Liver (tissue), 9 donors: ENCODE results near the gene RIBC1. TPM values are rescaled to one million over a fixed set of nuclear protein-coding genes. Genes with fewer than 3 reads are reported as not detected.

Experiments
- DNase-seq: peaks from one replicate; pipeline ENCODE4 v3.0.0-alpha.2; 2017; ENCODE audit warnings: low spot score
- H3K27ac ChIP-seq, 2 donors: one replicate each; pipeline ENCODE4 v1.7.0; 2013; ENCODE audit warnings: inconsistent platforms in 2 of 2, low read length in 2 of 2, control low read depth in 1 of 2, low read depth in 1 of 2, mild to moderate bottlenecking in 1 of 2
- H3K27me3 ChIP-seq, 4 donors: one replicate each; pipeline versions ENCODE4 v1.6.1 to v1.7.0; 2013; ENCODE audit warnings: low read length in 3 of 4, inconsistent platforms in 1 of 4, mild to moderate bottlenecking in 1 of 4, moderate library complexity in 1 of 4; ENCODE audit not compliant: control insufficient read depth in 4 of 4, insufficient read depth in 4 of 4
- H3K36me3 ChIP-seq, 4 donors: one replicate each; pipeline versions ENCODE4 v1.6.1 to v1.7.0; 2013; ENCODE audit warnings: low read length in 3 of 4, mild to moderate bottlenecking in 3 of 4, low read depth in 1 of 4, moderate library complexity in 1 of 4; ENCODE audit not compliant: control insufficient read depth in 4 of 4, insufficient read depth in 3 of 4
- H3K4me1 ChIP-seq, 4 donors: one replicate each; pipeline versions ENCODE4 v1.6.1 to v1.7.0; 2013; ENCODE audit warnings: low read length in 3 of 4, mild to moderate bottlenecking in 3 of 4, moderate library complexity in 1 of 4; ENCODE audit not compliant: control insufficient read depth in 4 of 4, insufficient read depth in 4 of 4
- H3K4me3 ChIP-seq, 3 donors: one replicate each; pipeline versions ENCODE4 v1.6.1 to v1.7.0; 2013; ENCODE audit warnings: low read length in 3 of 3, control low read depth in 1 of 3, low read depth in 1 of 3, mild to moderate bottlenecking in 1 of 3
- H3K9ac ChIP-seq, 2 donors: one replicate each; pipeline ENCODE4 v1.7.0; 2013; ENCODE audit warnings: low read length in 2 of 2, mild to moderate bottlenecking in 2 of 2, moderate library complexity in 2 of 2, control low read depth in 1 of 2, low read depth in 1 of 2
- H3K9me3 ChIP-seq, 4 donors: one replicate each; pipeline versions ENCODE4 v1.6.1 to v1.7.0; 2013; ENCODE audit warnings: low read length in 3 of 4; ENCODE audit not compliant: control insufficient read depth in 4 of 4
- FOXA1 ChIP-seq: IDR thresholded peaks from 2 replicates; pipeline ENCODE4 v1.6.1; 2016; ENCODE audit warnings: antibody characterized with exemption
- FOXA2 ChIP-seq: IDR thresholded peaks from 2 replicates; pipeline ENCODE4 v1.6.1; 2016; ENCODE audit warnings: antibody characterized with exemption
- GABPA ChIP-seq, 2 donors: IDR thresholded peaks in 1 of 2; conservative IDR thresholded peaks in 1 of 2; 2 replicates each; pipeline ENCODE4 v1.6.1; 2016; ENCODE audit warnings: antibody characterized with exemption in 2 of 2, mild to moderate bottlenecking in 1 of 2, moderate library complexity in 1 of 2
- HNF4A ChIP-seq, 2 donors: conservative IDR thresholded peaks; 2 replicates each; pipeline ENCODE4 v1.6.1; 2016; ENCODE audit warnings: antibody characterized with exemption in 2 of 2, mild to moderate bottlenecking in 2 of 2
- HNF4G ChIP-seq: IDR thresholded peaks from 2 replicates; pipeline ENCODE4 v1.6.1; 2016; ENCODE audit warnings: antibody characterized with exemption
- JUND ChIP-seq, 2 donors: IDR thresholded peaks; 2 replicates each; pipeline ENCODE4 v1.6.1; 2016; ENCODE audit warnings: antibody characterized with exemption in 2 of 2
- NR2F2 ChIP-seq: IDR thresholded peaks from 2 replicates; pipeline ENCODE4 v1.6.1; 2016; ENCODE audit warnings: antibody characterized with exemption
- RAD21 ChIP-seq, 2 donors: IDR thresholded peaks; 2 replicates each; pipeline ENCODE4 v1.6.1; 2016; ENCODE audit warnings: antibody characterized with exemption in 2 of 2, mild to moderate bottlenecking in 2 of 2
- REST ChIP-seq: IDR thresholded peaks from 2 replicates; pipeline ENCODE4 v1.6.1; 2016; ENCODE audit warnings: antibody characterized with exemption, mild to moderate bottlenecking
- RXRA ChIP-seq, 2 donors: IDR thresholded peaks; 2 replicates each; pipeline ENCODE4 v1.6.1; 2017 to 2018; ENCODE audit warnings: antibody characterized with exemption in 2 of 2, mild to moderate bottlenecking in 1 of 2
- SP1 ChIP-seq: IDR thresholded peaks from 2 replicates; pipeline ENCODE4 v1.6.1; 2018; ENCODE audit warnings: antibody characterized with exemption, mild to moderate bottlenecking
- TAF1 ChIP-seq: conservative IDR thresholded peaks from 2 replicates; pipeline ENCODE4 v1.6.1; 2016; ENCODE audit warnings: antibody characterized with exemption, mild to moderate bottlenecking
- YY1 ChIP-seq: IDR thresholded peaks from 2 replicates; pipeline ENCODE4 v1.6.1; 2016; ENCODE audit warnings: antibody characterized with exemption, mild to moderate bottlenecking
- ZBTB33 ChIP-seq: IDR thresholded peaks from 2 replicates; pipeline ENCODE4 v1.6.1; 2016; ENCODE audit warnings: antibody characterized with exemption
- WGBS: extraction: QIAGEN DNeasy Blood & Tissue Kit; methylation state at CpG from one replicate; pipeline ENCODE4 v1.1.7; 2013; 5-methylcytosine and 5-hydroxymethylcytosine counted together
- polyA plus RNA-seq, 2 donors: library from polyadenylated mRNA; stranded (reverse) in 1 of 2; unstranded in 1 of 2; fragments of 200-250 nt in 1 of 2; fragments of >200 nt in 1 of 2; fragmentation: Nextera tagmentation in 1 of 2; extraction: Ambion mirVana in 1 of 2; gene quantifications; one replicate each; pipeline versions ENCODE4 v1.2.1 to v1.2.3, GENCODE V29; 2013 to 2015
- total RNA-seq, 2 donors: library from RNA; depleted of rRNA; stranded (reverse); fragments of >200 nt; gene quantifications; one replicate each; pipeline ENCODE4 v1.2.3, GENCODE V29; 2014
- TF ChIP-seq, protein P1 (sequence below): fragments of 150-350 bp; IDR thresholded peaks from 2 replicates; pipeline ENCODE4 v1.5.1; 2017; ENCODE audit warnings: improper control_type of control experiment, low read depth, low read length; ENCODE audit not compliant: missing input control
- TF ChIP-seq, protein P2 (sequence below): IDR thresholded peaks from 2 replicates; pipeline ENCODE4 v1.6.1; 2016; ENCODE audit warnings: antibody characterized with exemption
- TF ChIP-seq, protein P3 (sequence below): IDR thresholded peaks from 2 replicates; pipeline ENCODE4 v1.6.1; 2016; ENCODE audit warnings: antibody characterized with exemption
- donor health status: healthy.
- donor health status: healthy.
- donor health status: healthy.
- donor health status: healthy.
- donor health status: healthy.

The RIBC1 gene
- total and polyA plus RNA-seq, 4 donors = 0.08 to 0.42 (median 0.20) TPM

GRCh38 chrX:53447441-53447840, 24.8 kb downstream of the RIBC1 start:
- Histone ChIP-seq H3K36me3 (no peaks in the 10 kb centered on the region), H3K27me3 (no peaks in the 10 kb centered on the region), H3K9ac (no peak overlapping the region), H3K4me3 (no peak overlapping the region), H3K27ac (no peak overlapping the region), H3K9me3 (no peaks in the 10 kb centered on the region), H3K4me1 (no peaks in the 10 kb centered on the region)
- WGBS = 92% methylated on average over 2 of the region's 2 CpGs
- no peak for TF ChIP-seq SP1
- TF ChIP-seq GABPA (IDR thresholded peaks at IDR 0.05 in 1 of 2, conservative IDR thresholded peaks at IDR 0.05 in 1 of 2) = no peak
- TF ChIP-seq RAD21 (IDR thresholded peaks at IDR 0.05) = no peak
- TF ChIP-seq, protein P1, sequence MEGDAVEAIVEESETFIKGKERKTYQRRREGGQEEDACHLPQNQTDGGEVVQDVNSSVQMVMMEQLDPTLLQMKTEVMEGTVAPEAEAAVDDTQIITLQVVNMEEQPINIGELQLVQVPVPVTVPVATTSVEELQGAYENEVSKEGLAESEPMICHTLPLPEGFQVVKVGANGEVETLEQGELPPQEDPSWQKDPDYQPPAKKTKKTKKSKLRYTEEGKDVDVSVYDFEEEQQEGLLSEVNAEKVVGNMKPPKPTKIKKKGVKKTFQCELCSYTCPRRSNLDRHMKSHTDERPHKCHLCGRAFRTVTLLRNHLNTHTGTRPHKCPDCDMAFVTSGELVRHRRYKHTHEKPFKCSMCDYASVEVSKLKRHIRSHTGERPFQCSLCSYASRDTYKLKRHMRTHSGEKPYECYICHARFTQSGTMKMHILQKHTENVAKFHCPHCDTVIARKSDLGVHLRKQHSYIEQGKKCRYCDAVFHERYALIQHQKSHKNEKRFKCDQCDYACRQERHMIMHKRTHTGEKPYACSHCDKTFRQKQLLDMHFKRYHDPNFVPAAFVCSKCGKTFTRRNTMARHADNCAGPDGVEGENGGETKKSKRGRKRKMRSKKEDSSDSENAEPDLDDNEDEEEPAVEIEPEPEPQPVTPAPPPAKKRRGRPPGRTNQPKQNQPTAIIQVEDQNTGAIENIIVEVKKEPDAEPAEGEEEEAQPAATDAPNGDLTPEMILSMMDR = no peak
- no peak for TF ChIP-seq HNF4A (conservative IDR thresholded peaks at IDR 0.05)
- no peak for TF ChIP-seq FOXA2
- TF ChIP-seq HNF4G = no peak
- no peak for TF ChIP-seq YY1
- TF ChIP-seq RXRA (IDR thresholded peaks at IDR 0.05) = no peak
- TF ChIP-seq, protein P2, sequence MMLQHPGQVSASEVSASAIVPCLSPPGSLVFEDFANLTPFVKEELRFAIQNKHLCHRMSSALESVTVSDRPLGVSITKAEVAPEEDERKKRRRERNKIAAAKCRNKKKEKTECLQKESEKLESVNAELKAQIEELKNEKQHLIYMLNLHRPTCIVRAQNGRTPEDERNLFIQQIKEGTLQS = no peak
- no peak for TF ChIP-seq FOXA1
- TF ChIP-seq, protein P3, sequence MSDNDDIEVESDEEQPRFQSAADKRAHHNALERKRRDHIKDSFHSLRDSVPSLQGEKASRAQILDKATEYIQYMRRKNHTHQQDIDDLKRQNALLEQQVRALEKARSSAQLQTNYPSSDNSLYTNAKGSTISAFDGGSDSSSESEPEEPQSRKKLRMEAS = no peak
- no peak for TF ChIP-seq REST
- no peak for TF ChIP-seq NR2F2
- no peak for TF ChIP-seq JUND (IDR thresholded peaks at IDR 0.05)
- no peak for TF ChIP-seq TAF1
- TF ChIP-seq ZBTB33 = no peak
- DNase-seq = no peak

DNA sequence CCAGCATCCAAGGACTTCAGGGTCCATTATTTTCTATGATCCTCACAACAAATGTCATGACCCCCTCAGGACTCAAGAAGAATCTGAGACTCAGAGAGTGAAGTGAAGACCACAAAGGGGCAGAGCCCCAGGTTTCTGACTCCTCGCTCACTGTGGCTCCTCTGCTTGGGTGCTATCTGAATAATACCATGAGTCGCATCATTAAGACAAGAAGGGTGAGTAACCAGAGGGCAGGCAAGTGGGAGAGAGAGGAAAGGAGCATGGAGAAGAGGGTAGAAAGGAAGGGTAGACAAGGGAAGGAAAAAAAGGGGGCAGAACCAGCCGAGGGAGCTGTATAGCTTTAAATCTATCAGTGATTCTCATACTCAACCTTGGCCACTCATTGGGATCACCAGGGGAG, 27.0 kb downstream of the RIBC1 start:
- 94% methylated on average over 3 of the region's 3 CpGs for WGBS
- Histone ChIP-seq H3K36me3 (no peaks in the 10 kb centered on the region), H3K27me3 (no peaks in the 10 kb centered on the region), H3K27ac (no peak overlapping the region), H3K4me3 (no peak overlapping the region), H3K9ac (no peak overlapping the region), H3K4me1 (no peaks in the 10 kb centered on the region), H3K9me3 (no peaks in the 10 kb centered on the region)
- no peak for DNase-seq
- TF ChIP-seq FOXA2 (no peak), ZBTB33 (no peak), TAF1 (no peak), RAD21 (IDR thresholded peaks at IDR 0.05) (no peak), RXRA (IDR thresholded peaks at IDR 0.05) (no peak), HNF4A (conservative IDR thresholded peaks at IDR 0.05) (no peak), JUND (IDR thresholded peaks at IDR 0.05) (no peak)
- TF ChIP-seq, protein P1 = no peak
- TF ChIP-seq, protein P3 = no peak
